Mesenchymal stem cell (in vitro differentiated cells and primary cell): ENCODE data around the gene KCNIP4.

ENCODE experiments used
- DNase-seq: peaks from one replicate; pipeline ENCODE4 v3.0.0-alpha.2; 2013
- H2AFZ ChIP-seq: one replicate; pipeline ENCODE4 v1.6.1; 2013; ENCODE audit warnings: low read depth, mild to moderate bottlenecking, control low read depth, inconsistent platforms, low read length, moderate library complexity
- H2AK5ac ChIP-seq: 2 replicates; pipeline ENCODE4 v1.6.1; 2013; ENCODE audit warnings: low read length, moderate library complexity, mild to moderate bottlenecking, inconsistent platforms; ENCODE audit not compliant: severe bottlenecking
- H2BK120ac ChIP-seq: one replicate; pipeline ENCODE4 v1.6.1; 2013; ENCODE audit warnings: low read depth, mild to moderate bottlenecking, inconsistent platforms, low read length, moderate library complexity
- H2BK12ac ChIP-seq, 2 experiments: one replicate each; pipeline ENCODE4 v1.6.1; 2013; ENCODE audit warnings: inconsistent platforms in 2 of 2, low read length in 2 of 2, mild to moderate bottlenecking in 2 of 2, moderate library complexity in 2 of 2, control low read depth in 1 of 2
- H2BK15ac ChIP-seq: one replicate; pipeline ENCODE4 v1.6.1; 2013; ENCODE audit warnings: mild to moderate bottlenecking, low read depth, inconsistent platforms; ENCODE audit not compliant: poor library complexity, severe bottlenecking
- H2BK5ac ChIP-seq: 2 replicates; pipeline ENCODE4 v1.6.1; 2013; ENCODE audit warnings: low read depth, mild to moderate bottlenecking, low read length, control low read depth, inconsistent platforms; ENCODE audit not compliant: poor library complexity, severe bottlenecking
- H3K14ac ChIP-seq, 2 experiments: one replicate each; pipeline ENCODE4 v1.6.1; 2013; ENCODE audit warnings: inconsistent platforms in 2 of 2, low read length in 2 of 2, control low read depth in 1 of 2, mild to moderate bottlenecking in 1 of 2, moderate library complexity in 1 of 2
- H3K18ac ChIP-seq, 2 experiments: one replicate each; pipeline ENCODE4 v1.6.1; 2013; ENCODE audit warnings: inconsistent platforms in 2 of 2, low read length in 2 of 2, control low read depth in 1 of 2, low read depth in 1 of 2, mild to moderate bottlenecking in 1 of 2
- H3K23ac ChIP-seq, 2 experiments: one replicate each; pipeline ENCODE4 v1.6.1; 2013; ENCODE audit warnings: inconsistent platforms in 2 of 2, low read length in 2 of 2, mild to moderate bottlenecking in 2 of 2, moderate library complexity in 2 of 2, control low read depth in 1 of 2
- H3K27ac ChIP-seq: 2 replicates; pipeline ENCODE4 v1.5.1; 2013; ENCODE audit warnings: mild to moderate bottlenecking, moderate library complexity, low read length, control low read depth, inconsistent platforms; ENCODE audit not compliant: poor library complexity, severe bottlenecking
- H3K27me3 ChIP-seq, 2 experiments: 2 replicates each; pipeline versions ENCODE4 v1.6.1 to v1.7.0; 2013; ENCODE audit warnings: low read length in 2 of 2, mild to moderate bottlenecking in 2 of 2, moderate library complexity in 2 of 2, control low read depth in 1 of 2, inconsistent platforms in 1 of 2; ENCODE audit not compliant: control insufficient read depth in 1 of 2, insufficient read depth in 1 of 2
- H3K36me3 ChIP-seq, 2 experiments: 2 replicates each; pipeline versions ENCODE4 v1.6.1 to v1.7.0; 2013; ENCODE audit warnings: low read length in 2 of 2, control low read depth in 1 of 2, inconsistent platforms in 1 of 2, low read depth in 1 of 2, mild to moderate bottlenecking in 1 of 2; ENCODE audit not compliant: insufficient read depth in 2 of 2, control insufficient read depth in 1 of 2
- H3K4ac ChIP-seq, 2 experiments: one replicate each; pipeline ENCODE4 v1.6.1; 2013; ENCODE audit warnings: inconsistent platforms in 2 of 2, low read length in 2 of 2, mild to moderate bottlenecking in 2 of 2, moderate library complexity in 2 of 2, control low read depth in 1 of 2, low read depth in 1 of 2
- H3K4me1 ChIP-seq: 2 replicates; pipeline ENCODE4 v1.6.1; 2013; ENCODE audit warnings: low read depth, low read length, control low read depth; ENCODE audit not compliant: control insufficient read depth, insufficient read depth
- H3K4me2 ChIP-seq: 2 replicates; pipeline ENCODE4 v1.6.1; 2013; ENCODE audit warnings: low read length, mild to moderate bottlenecking, inconsistent platforms; ENCODE audit not compliant: poor library complexity, severe bottlenecking
- H3K4me3 ChIP-seq, 2 experiments: 2 replicates each; pipeline versions ENCODE4 v1.5.1 to v1.7.0; 2013; ENCODE audit warnings: low read length in 2 of 2, mild to moderate bottlenecking in 2 of 2, control low read depth in 1 of 2, low read depth in 1 of 2; ENCODE audit not compliant: insufficient read depth in 1 of 2
- H3K79me1 ChIP-seq: replicated peaks from 2 replicates; pipeline ENCODE4 v1.6.1; 2013; ENCODE audit warnings: mild to moderate bottlenecking, control low read depth, low read length, inconsistent platforms; ENCODE audit not compliant: poor library complexity, severe bottlenecking
- H3K9ac ChIP-seq: 2 replicates; pipeline ENCODE4 v1.7.0; 2013; ENCODE audit warnings: mild to moderate bottlenecking, low read length, moderate library complexity
- H3K9me3 ChIP-seq: 2 replicates; pipeline ENCODE4 v1.7.0; 2013; ENCODE audit warnings: mild to moderate bottlenecking, low read length; ENCODE audit not compliant: control insufficient read depth
- H4K8ac ChIP-seq: one replicate; pipeline ENCODE4 v1.6.1; 2013; ENCODE audit warnings: inconsistent platforms, mild to moderate bottlenecking, low read length, moderate library complexity
- H4K91ac ChIP-seq: one replicate; pipeline ENCODE4 v1.6.1; 2013; ENCODE audit warnings: mild to moderate bottlenecking, low read length, inconsistent platforms
- WGBS: methylation state at CpG from one replicate; pipeline ENCODE4 v1.1.7; 2013; ENCODE audit warnings: mixed read lengths; 5-methylcytosine and 5-hydroxymethylcytosine counted together

Gene KCNIP4

GRCh38 chr4:21452931-21453330 is 495.6 kb downstream of the KCNIP4 start:
- no peak overlapping the region for H2BK120ac ChIP-seq
- no peak overlapping the region for H2BK5ac ChIP-seq
- H3K36me3 ChIP-seq, result no peaks in the 10 kb centered on the region
- H4K8ac ChIP-seq, result no peak overlapping the region
- H3K4me3 ChIP-seq, result no peak overlapping the region
- no peak overlapping the region for H3K27ac ChIP-seq
- H2AK5ac ChIP-seq, result no peak overlapping the region
- no peaks in the 10 kb centered on the region for H3K79me1 ChIP-seq
- no peak overlapping the region for H2AFZ ChIP-seq
- H3K4ac ChIP-seq, result no peak overlapping the region
- H4K91ac ChIP-seq, result no peak overlapping the region
- no peak overlapping the region for H2BK12ac ChIP-seq
- H3K9me3 ChIP-seq, result no peaks in the 10 kb centered on the region
- no peak overlapping the region for H3K14ac ChIP-seq
- DNase-seq, result no peak
- H3K9ac ChIP-seq, result no peak overlapping the region
- peaks cover 2% of the 10 kb centered on the region for H3K4me1 ChIP-seq
- no peak overlapping the region for H3K23ac ChIP-seq
- H3K18ac ChIP-seq, result no peak overlapping the region
- no peak overlapping the region for H3K4me2 ChIP-seq
- H3K27me3 ChIP-seq, result peaks cover 0 to 16% of the 10 kb centered on the region in 2 experiments
- H2BK15ac ChIP-seq, result no peak overlapping the region

GRCh38 chr4:21451032-21451431 is 497.5 kb downstream of the KCNIP4 start:
- H2AFZ ChIP-seq, result no peak overlapping the region
- H2BK12ac ChIP-seq, result no peak overlapping the region
- H3K27me3 ChIP-seq, result peaks cover 0 to 14% of the 10 kb centered on the region in 2 experiments
- H3K4me1 ChIP-seq, result peaks cover 2% of the 10 kb centered on the region
- no peak overlapping the region for H3K9ac ChIP-seq
- 13% methylated on average over 1 of the region's 1 CpG for WGBS
- H3K18ac ChIP-seq, result no peak overlapping the region
- no peak overlapping the region for H2BK120ac ChIP-seq
- no peak overlapping the region for H3K14ac ChIP-seq
- H3K27ac ChIP-seq, result no peak overlapping the region
- DNase-seq, result peak; percentile 91
- no peaks in the 10 kb centered on the region for H3K79me1 ChIP-seq
- no peaks in the 10 kb centered on the region for H3K36me3 ChIP-seq
- H2BK15ac ChIP-seq, result no peak overlapping the region
- H4K91ac ChIP-seq, result no peak overlapping the region
- no peak overlapping the region for H3K4me3 ChIP-seq
- H2AK5ac ChIP-seq, result no peak overlapping the region
- no peak overlapping the region for H2BK5ac ChIP-seq
- no peaks in the 10 kb centered on the region for H3K9me3 ChIP-seq
- H3K23ac ChIP-seq, result no peak overlapping the region
- no peak overlapping the region for H3K4me2 ChIP-seq
- H3K4ac ChIP-seq, result no peak overlapping the region
- H4K8ac ChIP-seq, result no peak overlapping the region

DNA sequence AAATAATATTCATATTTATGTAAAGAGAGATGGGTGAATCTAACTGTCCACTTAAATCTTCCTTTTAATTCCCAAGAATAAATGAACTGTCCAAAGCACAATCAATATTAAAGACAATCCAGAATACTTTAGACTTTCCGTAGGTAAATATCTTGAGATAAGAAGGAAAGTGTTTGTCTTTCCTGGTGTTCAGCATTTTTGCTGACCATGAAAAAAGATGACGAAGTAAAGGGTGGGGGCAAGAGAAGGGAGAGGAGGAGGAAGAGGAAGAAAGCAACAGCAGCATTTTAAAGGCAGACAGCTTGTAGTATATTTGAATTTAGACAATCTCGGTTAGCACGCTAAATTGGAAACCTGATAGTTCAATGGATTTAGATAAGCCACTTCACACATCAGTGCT is 498.2 kb downstream of the KCNIP4 start:
- WGBS, result 47% methylated on average over 2 of the region's 4 CpGs
- Histone ChIP-seq H3K4ac (no peak overlapping the region), H3K9me3 (no peaks in the 10 kb centered on the region), H4K8ac (no peak overlapping the region), H2BK15ac (no peak overlapping the region), H2BK120ac (no peak overlapping the region), H2AFZ (no peak overlapping the region), H3K9ac (no peak overlapping the region), H2BK12ac (no peak overlapping the region), H3K4me1 (peaks cover 2% of the 10 kb centered on the region), H3K23ac (no peak overlapping the region), H3K79me1 (no peaks in the 10 kb centered on the region), H3K27me3 (peaks cover 0 to 11% of the 10 kb centered on the region in 2 experiments), H3K27ac (no peak overlapping the region), H2AK5ac (no peak overlapping the region), H3K14ac (no peak overlapping the region), H3K18ac (no peak overlapping the region), H2BK5ac (no peak overlapping the region), H3K4me3 (no peak overlapping the region), H3K4me2 (peak overlapping the region; percentile 30), H4K91ac (no peak overlapping the region), H3K36me3 (no peaks in the 10 kb centered on the region)
- no peak for DNase-seq

DNA sequence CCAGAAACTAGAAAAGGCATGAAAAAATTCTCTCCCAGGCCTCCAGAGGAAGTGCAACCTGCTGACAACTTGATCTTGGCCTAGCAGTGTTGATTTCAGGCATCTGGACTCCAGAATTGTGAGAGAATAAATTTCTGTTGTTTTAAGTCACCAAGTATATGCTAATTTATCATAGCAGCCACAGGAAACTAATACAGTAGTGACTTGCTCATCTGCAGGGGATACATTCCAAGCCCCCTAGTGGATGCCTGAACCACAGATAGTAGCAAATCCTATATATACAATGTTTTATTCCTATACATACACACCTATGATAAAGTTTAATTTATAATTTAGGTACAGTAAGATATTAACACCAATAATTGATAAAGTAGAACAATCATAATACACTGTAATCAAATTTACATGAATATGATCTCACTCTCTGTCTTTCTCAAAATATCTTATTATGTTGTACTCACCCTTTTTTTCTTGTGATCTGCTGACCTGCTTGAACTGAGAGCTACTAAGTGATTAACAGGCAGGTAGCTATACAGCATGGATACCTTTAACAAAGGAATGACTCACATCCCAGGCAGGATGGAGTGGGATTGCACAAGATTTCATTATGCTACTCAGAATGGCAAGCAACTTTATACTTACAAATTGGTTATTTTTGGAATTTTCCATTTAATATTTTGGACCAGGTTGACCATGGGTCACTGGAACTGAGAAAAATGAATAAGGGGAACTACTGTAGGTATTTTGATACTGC is 501.1 kb downstream of the KCNIP4 start:
- DNase-seq, result no peak
- Histone ChIP-seq H2BK15ac (no peak overlapping the region), H4K8ac (no peak overlapping the region), H3K4me2 (no peak overlapping the region), H3K9ac (no peak overlapping the region), H3K4me1 (no peaks in the 10 kb centered on the region), H2AK5ac (no peak overlapping the region), H4K91ac (no peak overlapping the region), H2AFZ (no peak overlapping the region), H2BK12ac (no peak overlapping the region), H3K23ac (no peak overlapping the region), H3K4ac (no peak overlapping the region), H3K36me3 (no peaks in the 10 kb centered on the region), H3K4me3 (no peak overlapping the region), H3K9me3 (peaks cover 4% of the 10 kb centered on the region), H3K79me1 (no peaks in the 10 kb centered on the region), H3K27me3 (peaks cover 0 to 4% of the 10 kb centered on the region in 2 experiments), H2BK5ac (no peak overlapping the region), H3K27ac (no peak overlapping the region), H2BK120ac (no peak overlapping the region), H3K18ac (no peak overlapping the region), H3K14ac (no peak overlapping the region)
